Naive thymus-derived CD8-positive, alpha-beta T cell (primary cell): ENCODE data around the gene ICAM3. TPM values are rescaled to one million over a fixed set of nuclear protein-coding genes. Genes with fewer than 3 reads are reported as not detected.

Experiments used
- ATAC-seq, 2 donors: fragments of 150-1000 bp; cut with Tn5 transposase in 1 of 2; sonication (Bioruptor Pico), chemical (Tn5 transposase) in 1 of 2; 1 replicate in 1 of 2; 2 replicates in 1 of 2; pipeline ENCODE4 v1.10.0; 2021; ENCODE audit warnings: mild to moderate bottlenecking in 2 of 2, moderate library complexity in 2 of 2
- POLR2A ChIA-PET: fragments of 350-600 bp; sonication (Branson Sonifier 250); formaldehyde crosslinking; loops from one replicate; lab custom pipeline; 2021; ENCODE audit warnings: antibody characterized with exemption; lab: Charles Lee
- DNase-seq, 10 donors: peaks; one replicate each; pipeline versions ENCODE4 v3.0.0 to v3.0.0-alpha.2; 2020 to 2022
- H3K27ac Mint-ChIP-seq, 10 donors: one replicate each; pipeline ENCODE4 v1.8.0; 2020 to 2022; ENCODE audit warnings: mild to moderate bottlenecking in 10 of 10, mixed read lengths in 10 of 10, moderate library complexity in 4 of 10, inconsistent platforms in 1 of 10
- H3K27me3 Mint-ChIP-seq, 5 donors: one replicate each; pipeline ENCODE4 v1.8.0; 2021 to 2022; ENCODE audit warnings: mixed read lengths in 5 of 5
- H3K36me3 Mint-ChIP-seq, 3 donors: one replicate each; pipeline ENCODE4 v1.8.0; 2020 to 2022; ENCODE audit warnings: mixed read lengths in 3 of 3, mild to moderate bottlenecking in 2 of 3, inconsistent platforms in 1 of 3
- H3K4me1 Mint-ChIP-seq, 4 donors: one replicate each; pipeline ENCODE4 v1.8.0; 2021 to 2022; ENCODE audit warnings: mixed read lengths in 4 of 4
- H3K4me3 Mint-ChIP-seq, 10 donors: one replicate each; pipeline ENCODE4 v1.8.0; 2020 to 2022; ENCODE audit warnings: mild to moderate bottlenecking in 10 of 10, mixed read lengths in 10 of 10, moderate library complexity in 6 of 10, inconsistent platforms in 1 of 10
- H3K9me3 Mint-ChIP-seq, 9 donors: one replicate each; pipeline ENCODE4 v1.8.0; 2020 to 2022; ENCODE audit warnings: mixed read lengths in 9 of 9, mild to moderate bottlenecking in 3 of 9, inconsistent platforms in 1 of 9, moderate library complexity in 1 of 9
- polyA plus RNA-seq, 3 donors: library from polyadenylated mRNA; unstranded; fragments of 300-500 nt; fragmentation: Illumina TruSeq; gene quantifications; one replicate each; pipeline ENCODE4 v1.2.3, GENCODE V29; 2021
- total RNA-seq, 8 experiments: library from RNA in 2 of 8; stranded (reverse) in 2 of 8; gene quantifications; one replicate each; pipeline ENCODE4 v1.2.3 and lab custom pipeline; 2021 to 2026

Gene ICAM3
- total and polyA plus RNA-seq, 5 experiments from 2014 or later, result 122 to 229 (median 214) TPM

DNA sequence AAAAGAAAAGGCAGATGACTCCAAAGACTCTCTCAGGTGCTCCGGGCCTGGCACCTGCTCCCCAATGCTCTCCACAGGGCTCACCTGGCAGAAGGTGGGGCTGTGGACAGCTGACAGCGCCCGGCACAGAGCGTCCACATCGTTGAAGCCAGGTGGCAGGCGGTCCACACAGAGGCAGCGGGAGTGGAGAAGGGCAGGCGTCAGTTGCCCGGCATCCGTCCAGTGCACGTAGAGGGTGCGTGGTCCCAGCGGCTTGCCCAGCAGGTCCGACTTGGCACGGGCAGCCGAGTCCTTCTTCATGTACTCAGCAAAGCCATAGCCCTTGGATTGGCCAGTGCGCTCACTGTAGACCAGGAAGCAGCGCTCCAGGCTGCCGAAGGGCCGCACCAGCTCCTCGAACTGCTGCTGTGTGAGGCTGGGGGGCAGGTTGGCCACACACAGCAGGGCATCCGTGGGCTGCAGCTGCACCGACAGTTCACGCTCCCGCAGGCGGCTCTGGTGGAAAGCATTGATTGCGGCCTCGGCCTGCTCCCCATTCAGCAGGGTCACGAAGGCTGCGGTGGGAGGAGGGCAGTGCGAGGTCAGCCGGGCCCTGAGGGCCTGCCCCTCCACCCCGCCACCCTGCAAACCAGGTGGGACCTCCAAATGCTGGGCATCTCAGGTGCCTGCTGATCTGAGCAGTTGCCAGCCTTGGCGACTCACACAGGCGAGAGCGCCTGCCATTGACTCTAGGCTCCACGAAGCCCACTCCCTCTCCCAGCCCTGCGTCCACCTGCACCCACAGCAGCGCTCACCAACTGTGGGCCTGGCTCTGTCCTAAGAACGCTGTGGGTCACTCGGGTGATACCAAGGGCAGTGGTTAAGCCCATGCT, 10.6 kb downstream of the ICAM3 start:
- Mint-ChIP-seq H3K4me3 (no peak overlapping the region), H3K4me1 (peaks cover 8 to 34% (median 27%) of the 10 kb centered on the region in 4 donors), H3K9me3 (no peaks in the 10 kb centered on the region), H3K27ac (peak overlapping the region in 1 of 10 donors; percentile 34), H3K27me3 (no peaks in the 10 kb centered on the region), H3K36me3 (peaks cover 0 to 62% (median 9%) of the 10 kb centered on the region in 3 donors)
- ATAC-seq (no peak), DNase-seq (no peak)
- POLR2A ChIA-PET, result no interaction called here

DNA sequence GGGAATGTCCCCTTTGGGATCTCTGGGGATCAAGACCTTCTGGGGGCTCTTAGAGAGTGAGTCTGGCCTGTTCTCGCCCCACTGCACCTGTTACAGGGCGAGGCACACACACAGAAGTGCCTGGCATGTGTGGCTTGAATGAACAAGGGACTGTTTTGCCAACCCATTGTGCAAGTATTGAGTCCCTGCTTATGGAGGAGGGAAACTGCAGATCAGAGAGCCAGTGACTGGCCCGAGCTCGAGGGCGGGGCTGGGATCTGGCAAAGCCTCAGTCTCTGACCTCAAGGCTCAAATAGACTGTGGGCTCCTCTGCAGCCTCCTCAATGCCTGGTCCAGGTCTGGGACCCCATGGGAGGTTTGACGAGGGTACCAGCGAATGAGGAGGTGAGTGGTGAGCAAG, 11.6 kb downstream of the ICAM3 start:
- no peak overlapping the region for H3K27ac Mint-ChIP-seq
- no peak for DNase-seq
- H3K9me3 Mint-ChIP-seq, result no peaks in the 10 kb centered on the region
- H3K4me3 Mint-ChIP-seq, result no peak overlapping the region
- no peak for ATAC-seq
- POLR2A ChIA-PET, result interaction anchor here (0.6 kb wide), 1 partner anchor 282 kb away, joined by 3 read pairs; no protein-coding TSS in a partner anchor
- no peaks in the 10 kb centered on the region for H3K27me3 Mint-ChIP-seq
- H3K4me1 Mint-ChIP-seq, result peaks cover 3 to 27% (median 18%) of the 10 kb centered on the region in 4 donors
- H3K36me3 Mint-ChIP-seq, result peaks cover 0 to 66% (median 5%) of the 10 kb centered on the region in 3 donors

DNA sequence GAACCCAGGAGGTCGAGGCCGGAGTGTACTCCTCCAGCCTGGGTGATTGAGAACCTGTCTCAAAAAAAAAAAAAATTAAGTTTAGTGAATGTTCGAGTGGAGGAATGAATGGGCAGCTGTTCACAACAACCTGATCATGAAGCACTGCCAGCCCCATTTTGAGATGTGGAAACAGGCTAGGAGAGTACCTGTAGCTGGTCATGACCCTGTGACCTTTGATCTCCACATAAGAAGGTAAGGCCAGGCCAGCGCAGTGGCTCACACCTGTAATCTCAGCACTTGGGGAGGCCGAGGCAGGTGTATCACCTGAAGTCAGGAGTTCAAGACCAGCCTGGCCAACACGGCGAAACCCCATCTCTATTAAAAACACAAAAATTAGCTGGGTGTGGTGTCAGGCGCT, 13.7 kb downstream of the ICAM3 start:
- peaks cover 0 to 69% (median 7%) of the 10 kb centered on the region in 3 donors for H3K36me3 Mint-ChIP-seq
- H3K9me3 Mint-ChIP-seq, result no peaks in the 10 kb centered on the region
- no peak for DNase-seq
- no peak overlapping the region for H3K27ac Mint-ChIP-seq
- no peak for ATAC-seq
- POLR2A ChIA-PET, result interaction anchor here (0.7 to 1.0 kb wide), 2 partner anchors 16 to 192 kb away, joined by 3 to 4 read pairs; no protein-coding TSS in a partner anchor
- peaks cover 4 to 12% (median 6%) of the 10 kb centered on the region in 4 donors for H3K4me1 Mint-ChIP-seq
- peak overlapping the region in 1 of 10 donors; percentile 29 for H3K4me3 Mint-ChIP-seq
- no peaks in the 10 kb centered on the region for H3K27me3 Mint-ChIP-seq

DNA sequence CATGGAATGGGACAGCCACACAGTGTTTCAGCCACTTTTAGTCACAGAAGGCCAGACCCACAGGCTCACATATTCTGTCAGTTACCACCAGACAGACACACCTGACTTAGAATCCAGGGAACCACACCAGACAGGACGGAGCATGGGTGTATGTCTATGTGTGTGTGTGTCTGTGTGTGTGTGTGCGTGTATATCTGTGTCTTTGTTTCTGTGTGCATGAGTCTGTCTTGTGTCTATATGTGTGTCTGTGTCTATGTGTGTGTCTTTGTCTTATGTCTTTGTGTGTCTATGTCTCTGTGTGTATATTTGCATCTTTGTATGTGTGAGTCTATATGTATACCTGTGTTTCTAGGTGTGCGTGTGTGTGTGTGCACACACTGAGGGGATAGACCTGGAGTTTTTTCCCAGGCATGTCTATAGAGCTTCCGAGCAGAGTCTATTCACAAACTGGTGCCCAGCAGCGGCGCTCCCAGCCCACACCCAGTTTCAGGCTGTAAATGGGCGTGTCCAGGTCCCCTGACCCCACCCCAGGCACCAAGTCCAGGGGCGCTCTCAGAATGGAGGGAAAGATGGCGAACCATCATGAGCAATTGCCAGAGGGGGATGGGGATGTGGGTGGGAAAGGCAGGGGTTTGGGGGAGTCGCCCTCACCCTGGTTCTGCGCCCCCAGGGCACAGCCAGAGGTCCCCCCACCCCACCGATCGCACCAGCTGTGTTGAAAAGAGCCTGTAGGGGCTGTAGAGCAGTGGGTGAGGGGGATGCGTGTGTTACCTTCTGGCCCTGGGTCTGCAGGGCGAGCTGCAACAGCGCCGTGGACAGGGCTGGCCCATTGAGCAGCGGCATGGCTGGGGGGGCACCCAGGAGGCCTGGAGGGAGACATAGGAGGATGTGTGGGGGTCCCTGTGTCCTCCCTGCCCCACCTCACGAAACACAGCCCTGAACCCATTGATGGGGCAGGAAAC, 17.3 kb downstream of the ICAM3 start:
- DNase-seq, result no peak

DNA sequence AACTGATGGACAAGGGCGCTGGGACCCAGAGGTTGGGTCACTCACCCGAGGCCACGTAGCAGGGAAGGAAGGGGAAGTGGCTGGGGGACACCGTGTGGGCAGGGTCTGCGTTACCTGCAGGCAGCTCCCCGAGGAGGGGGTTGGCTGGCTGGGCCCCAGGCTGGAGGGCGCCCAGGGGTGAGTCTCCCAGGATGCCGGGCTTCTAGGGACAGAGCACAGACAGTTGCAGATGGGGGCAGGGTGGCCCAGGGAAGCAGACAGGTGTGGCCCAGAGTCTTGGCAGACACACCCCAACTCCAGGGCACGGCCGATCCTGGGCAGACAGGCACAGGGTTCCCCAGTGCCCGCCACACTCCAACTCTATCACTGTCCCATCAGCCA, 18.0 kb downstream of the ICAM3 start:
- Mint-ChIP-seq H3K9me3 (no peaks in the 10 kb centered on the region), H3K4me3 (no peak overlapping the region), H3K4me1 (peaks cover 0 to 3% (median under 1%) of the 10 kb centered on the region in 4 donors), H3K27me3 (no peaks in the 10 kb centered on the region), H3K27ac (peak overlapping the region in 1 of 10 donors; percentile 20), H3K36me3 (peaks cover 0 to 69% (median 10%) of the 10 kb centered on the region in 3 donors)
- no peak for ATAC-seq
- POLR2A ChIA-PET, result interaction anchor here (0.5 to 1.2 kb wide), 4 partner anchors 10 to 94 kb away, joined by 3 to 10 read pairs (median 4); partner anchors contain the start of gene RAVER1
- no peak for DNase-seq

More for the DNA sequence above, 17.3 kb downstream of the ICAM3 start:
- Mint-ChIP-seq H3K27me3 (no peaks in the 10 kb centered on the region), H3K27ac (peak overlapping the region in 6 of 10 donors; percentile 1 to 64 (median 12)), H3K9me3 (no peaks in the 10 kb centered on the region), H3K4me3 (no peak overlapping the region), H3K36me3 (peaks cover 0 to 70% (median 10%) of the 10 kb centered on the region in 3 donors), H3K4me1 (peaks cover 0 to 3% (median under 1%) of the 10 kb centered on the region in 4 donors)
- ATAC-seq, result no peak
- POLR2A ChIA-PET, result interaction anchor here (0.5 to 2.6 kb wide), 3 partner anchors 9 to 11 kb away, joined by 4 to 8 read pairs (median 5); partner anchors contain the start of gene RAVER1

DNA sequence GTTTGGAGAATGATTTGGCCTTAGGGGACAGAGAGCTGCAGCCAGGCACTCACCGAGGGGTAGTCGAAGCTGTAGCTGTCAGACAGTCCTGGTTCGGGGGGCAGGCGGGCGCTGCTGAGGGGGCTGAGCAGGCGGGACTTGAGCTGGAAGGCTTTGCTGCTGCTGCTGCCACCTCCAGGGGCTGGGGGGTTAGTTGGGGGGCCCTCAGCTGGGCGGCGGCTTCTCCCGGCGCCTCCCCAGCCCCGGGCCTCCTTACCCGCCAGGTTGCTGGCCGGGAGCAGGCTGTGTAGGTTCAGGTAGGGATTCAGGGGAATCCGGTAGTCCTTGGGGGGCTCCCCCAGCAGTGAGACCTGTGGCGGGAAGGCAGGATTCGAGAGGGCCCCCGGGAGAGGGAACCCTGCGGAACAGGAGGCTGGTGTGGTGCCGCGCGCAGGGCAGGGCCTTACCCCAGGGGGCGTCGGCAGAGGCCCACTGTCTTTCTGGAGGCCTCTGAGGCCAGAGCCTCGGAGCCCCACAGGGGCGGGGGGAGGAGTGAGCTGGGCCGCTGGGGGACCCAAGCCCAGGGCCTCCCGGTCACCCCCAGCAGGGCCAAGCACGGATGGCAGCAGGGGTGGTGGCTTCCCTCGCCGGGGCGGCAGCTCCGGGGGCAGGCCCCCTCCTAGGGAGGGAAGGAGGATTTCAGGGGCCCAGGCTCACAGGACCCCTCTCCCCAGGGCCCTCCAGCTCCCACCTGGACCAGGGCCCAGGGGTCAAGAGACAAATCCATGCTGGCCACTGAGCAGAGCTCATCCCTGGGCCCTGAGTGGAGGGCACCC, 18.6 kb downstream of the ICAM3 start:
- no peaks in the 10 kb centered on the region for H3K27me3 Mint-ChIP-seq
- peaks cover 4 to 7% (median 5%) of the 10 kb centered on the region in 4 donors for H3K4me1 Mint-ChIP-seq
- POLR2A ChIA-PET, result interaction anchor here (0.6 to 1.2 kb wide), 6 partner anchors 10 to 247 kb away, joined by 3 to 10 read pairs (median 4); partner anchors contain the start of gene RAVER1
- H3K9me3 Mint-ChIP-seq, result no peaks in the 10 kb centered on the region
- H3K36me3 Mint-ChIP-seq, result peaks cover 0 to 69% (median 11%) of the 10 kb centered on the region in 3 donors
- ATAC-seq, result no peak
- H3K4me3 Mint-ChIP-seq, result no peak overlapping the region
- DNase-seq, result no peak
- no peak overlapping the region for H3K27ac Mint-ChIP-seq

DNA sequence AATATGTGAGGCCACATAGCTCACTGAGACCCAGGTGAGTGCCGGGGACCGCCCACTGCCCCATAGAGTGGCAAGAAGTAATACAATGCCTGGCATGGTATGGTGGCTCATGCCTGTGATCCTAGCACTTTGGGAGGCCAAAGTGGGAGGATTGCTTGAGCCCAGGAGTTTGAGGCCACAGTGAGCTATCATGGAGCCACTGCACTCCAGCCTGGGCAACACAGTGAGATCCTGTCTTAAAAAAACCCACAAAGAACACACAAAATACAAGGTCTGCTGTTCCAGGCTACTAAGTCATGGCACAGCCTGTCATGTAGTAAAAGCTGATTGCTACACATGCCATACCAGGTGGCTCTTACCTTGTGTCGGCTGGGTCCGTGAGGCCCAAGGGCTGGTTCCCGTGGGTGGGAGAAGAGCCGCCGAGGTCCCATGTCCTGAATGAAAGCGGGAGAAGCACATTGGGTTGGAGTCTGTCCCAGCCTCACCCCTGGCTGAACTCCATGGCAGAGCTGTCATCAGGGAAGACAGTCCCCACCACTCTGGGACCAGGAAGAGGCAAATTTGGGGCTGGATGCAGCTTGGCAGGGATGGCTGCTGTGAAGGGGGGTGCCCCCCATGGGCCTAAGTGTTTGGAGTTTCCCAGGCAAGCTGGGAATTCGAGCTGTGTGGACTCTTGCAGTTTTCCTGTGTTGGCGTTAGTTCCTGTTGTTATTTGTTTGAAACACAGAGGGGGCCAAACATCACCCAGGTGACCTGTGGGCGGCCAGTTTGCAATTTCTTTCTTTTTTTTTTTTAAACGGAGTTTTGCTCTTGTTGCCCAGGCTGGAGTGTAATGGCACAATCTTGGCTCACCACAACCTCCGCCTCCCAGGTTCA, 20.4 kb downstream of the ICAM3 start:
- peaks cover 0 to 53% (median 10%) of the 10 kb centered on the region in 3 donors for H3K36me3 Mint-ChIP-seq
- peak overlapping the region in 1 of 10 donors; percentile 11 for H3K27ac Mint-ChIP-seq
- POLR2A ChIA-PET, result interaction anchor here (0.5 to 1.1 kb wide), 2 partner anchors 15 to 456 kb away, joined by 5 to 6 read pairs; partner anchors contain the start of gene RAVER1
- H3K4me3 Mint-ChIP-seq, result no peak overlapping the region
- H3K4me1 Mint-ChIP-seq, result peaks cover 7 to 19% (median 16%) of the 10 kb centered on the region in 4 donors
- ATAC-seq (no peak), DNase-seq (no peak)
- no peaks in the 10 kb centered on the region for H3K27me3 Mint-ChIP-seq
- H3K9me3 Mint-ChIP-seq, result no peaks in the 10 kb centered on the region

DNA sequence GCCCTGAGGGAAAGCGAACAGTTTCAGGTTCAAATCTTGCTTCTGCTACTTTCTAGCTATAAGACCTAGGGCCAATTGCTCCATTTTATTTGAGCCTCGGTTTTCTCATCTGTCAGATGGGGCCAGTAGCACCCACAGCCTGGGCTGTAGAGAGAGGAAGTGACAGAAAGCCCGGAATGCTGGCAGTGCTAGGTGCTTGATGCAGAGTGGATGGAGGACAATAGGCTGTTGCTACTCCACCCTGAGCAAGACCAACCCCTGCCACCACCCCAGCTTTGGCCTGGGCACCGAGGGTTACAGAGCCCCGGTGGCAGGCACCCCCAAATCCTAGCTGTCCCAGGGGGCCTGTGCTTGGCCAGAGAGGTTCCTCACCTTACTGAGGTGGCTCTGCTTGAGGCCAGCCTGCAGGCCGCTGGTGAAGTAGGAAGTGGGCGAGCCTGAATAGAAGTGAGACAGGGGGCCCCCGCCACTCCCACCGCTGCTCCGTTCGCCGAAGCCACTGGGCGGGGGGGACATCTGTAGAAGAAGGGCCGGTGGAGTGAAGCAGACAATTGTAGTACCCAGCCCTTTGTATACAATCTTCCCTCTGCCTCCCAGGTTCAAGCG, 21.5 kb downstream of the ICAM3 start:
- peaks cover 0 to 45% (median 10%) of the 10 kb centered on the region in 3 donors for H3K36me3 Mint-ChIP-seq

DNA sequence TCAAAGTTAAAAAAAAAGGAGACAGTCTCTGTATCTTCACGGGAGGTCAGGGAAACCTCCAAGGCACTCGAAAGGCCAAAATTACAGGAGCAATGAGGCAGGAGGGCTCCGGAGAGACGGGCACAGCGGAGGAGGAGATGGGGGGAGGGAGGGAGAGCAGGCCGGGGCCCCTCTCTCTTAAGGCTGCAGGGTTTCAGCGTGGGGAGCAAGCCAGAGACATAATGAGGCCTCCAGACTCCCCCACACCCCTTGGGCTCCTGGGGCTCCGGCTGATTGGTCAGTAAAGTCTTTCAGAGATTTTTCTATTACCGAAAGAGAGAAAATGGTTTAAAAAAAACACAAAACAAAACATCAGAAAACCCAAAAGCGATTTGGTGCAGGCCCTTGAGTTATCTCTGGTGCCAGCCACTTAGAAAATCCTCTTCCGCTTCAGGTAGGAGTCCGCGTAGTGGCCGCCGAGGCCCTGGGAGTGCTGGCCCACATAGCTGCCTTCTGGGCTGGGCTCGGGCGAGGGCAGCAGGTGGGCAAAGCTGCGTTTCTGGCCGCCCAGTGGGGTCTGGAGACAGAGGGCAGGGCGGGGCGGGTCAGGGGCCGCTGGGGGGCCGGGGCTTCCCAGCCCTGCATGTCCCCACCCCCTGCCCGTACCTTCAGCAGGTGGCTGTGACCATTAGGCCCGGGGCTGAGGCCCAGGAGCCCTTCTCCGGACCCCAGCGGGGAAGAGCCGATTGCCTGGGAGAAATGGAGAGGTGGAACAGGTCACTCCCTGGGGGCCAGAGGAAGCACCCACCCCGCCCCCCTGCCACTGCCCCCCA, 22.2 kb downstream of the ICAM3 start:
- POLR2A ChIA-PET, result interaction anchor here (0.6 to 1.6 kb wide), 4 partner anchors 28 to 159 kb away, joined by 3 to 7 read pairs (median 4); partner anchors contain the start of gene ICAM5

More for the DNA sequence above, 21.5 kb downstream of the ICAM3 start:
- H3K9me3 Mint-ChIP-seq, result no peaks in the 10 kb centered on the region
- ATAC-seq (no peak), DNase-seq (no peak)
- H3K27ac Mint-ChIP-seq, result no peak overlapping the region
- H3K4me3 Mint-ChIP-seq, result peak overlapping the region in 1 of 10 donors; percentile 11
- H3K4me1 Mint-ChIP-seq, result peaks cover 7 to 24% (median 16%) of the 10 kb centered on the region in 4 donors
- no peaks in the 10 kb centered on the region for H3K27me3 Mint-ChIP-seq
- POLR2A ChIA-PET, result interaction anchor here (1.1 kb wide), 1 partner anchor 16 kb away, joined by 5 read pairs; the partner anchor contains the start of gene RAVER1

More for the DNA sequence above, 22.2 kb downstream of the ICAM3 start:
- ATAC-seq, result no peak
- peaks cover 7 to 24% (median 16%) of the 10 kb centered on the region in 4 donors for H3K4me1 Mint-ChIP-seq
- no peaks in the 10 kb centered on the region for H3K9me3 Mint-ChIP-seq
- H3K4me3 Mint-ChIP-seq, result peak overlapping the region in 2 of 10 donors; percentile 19 to 32
- peak overlapping the region in 4 of 10 donors; percentile 15 to 67 (median 38) for H3K27ac Mint-ChIP-seq
- H3K27me3 Mint-ChIP-seq, result no peaks in the 10 kb centered on the region
- H3K36me3 Mint-ChIP-seq, result peaks cover 0 to 44% (median 10%) of the 10 kb centered on the region in 3 donors
- no peak for DNase-seq
